Measurements from ENCODE around the gene NR1D1.

NR1D1 gene

GRCh38 chr17:40087903-40088718, 12.3 kb downstream of the NR1D1 start:
- no peak for DNase-seq (ENCODE audit: low read depth in 1 of 2, low spot score in 1 of 2)
- TF ChIP-seq GABPA (IDR thresholded peaks at IDR 0.05; ENCODE audit: low read depth): no peak
- TF ChIP-seq, protein P1, sequence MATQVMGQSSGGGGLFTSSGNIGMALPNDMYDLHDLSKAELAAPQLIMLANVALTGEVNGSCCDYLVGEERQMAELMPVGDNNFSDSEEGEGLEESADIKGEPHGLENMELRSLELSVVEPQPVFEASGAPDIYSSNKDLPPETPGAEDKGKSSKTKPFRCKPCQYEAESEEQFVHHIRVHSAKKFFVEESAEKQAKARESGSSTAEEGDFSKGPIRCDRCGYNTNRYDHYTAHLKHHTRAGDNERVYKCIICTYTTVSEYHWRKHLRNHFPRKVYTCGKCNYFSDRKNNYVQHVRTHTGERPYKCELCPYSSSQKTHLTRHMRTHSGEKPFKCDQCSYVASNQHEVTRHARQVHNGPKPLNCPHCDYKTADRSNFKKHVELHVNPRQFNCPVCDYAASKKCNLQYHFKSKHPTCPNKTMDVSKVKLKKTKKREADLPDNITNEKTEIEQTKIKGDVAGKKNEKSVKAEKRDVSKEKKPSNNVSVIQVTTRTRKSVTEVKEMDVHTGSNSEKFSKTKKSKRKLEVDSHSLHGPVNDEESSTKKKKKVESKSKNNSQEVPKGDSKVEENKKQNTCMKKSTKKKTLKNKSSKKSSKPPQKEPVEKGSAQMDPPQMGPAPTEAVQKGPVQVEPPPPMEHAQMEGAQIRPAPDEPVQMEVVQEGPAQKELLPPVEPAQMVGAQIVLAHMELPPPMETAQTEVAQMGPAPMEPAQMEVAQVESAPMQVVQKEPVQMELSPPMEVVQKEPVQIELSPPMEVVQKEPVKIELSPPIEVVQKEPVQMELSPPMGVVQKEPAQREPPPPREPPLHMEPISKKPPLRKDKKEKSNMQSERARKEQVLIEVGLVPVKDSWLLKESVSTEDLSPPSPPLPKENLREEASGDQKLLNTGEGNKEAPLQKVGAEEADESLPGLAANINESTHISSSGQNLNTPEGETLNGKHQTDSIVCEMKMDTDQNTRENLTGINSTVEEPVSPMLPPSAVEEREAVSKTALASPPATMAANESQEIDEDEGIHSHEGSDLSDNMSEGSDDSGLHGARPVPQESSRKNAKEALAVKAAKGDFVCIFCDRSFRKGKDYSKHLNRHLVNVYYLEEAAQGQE (IDR thresholded peaks at IDR 0.05; ENCODE audit: insufficient replicate concordance, low read depth): no peak
- TF ChIP-seq SPI1 (IDR thresholded peaks at IDR 0.05; ENCODE audit: borderline replicate concordance, low read depth): no peak
- TF ChIP-seq, protein P2, sequence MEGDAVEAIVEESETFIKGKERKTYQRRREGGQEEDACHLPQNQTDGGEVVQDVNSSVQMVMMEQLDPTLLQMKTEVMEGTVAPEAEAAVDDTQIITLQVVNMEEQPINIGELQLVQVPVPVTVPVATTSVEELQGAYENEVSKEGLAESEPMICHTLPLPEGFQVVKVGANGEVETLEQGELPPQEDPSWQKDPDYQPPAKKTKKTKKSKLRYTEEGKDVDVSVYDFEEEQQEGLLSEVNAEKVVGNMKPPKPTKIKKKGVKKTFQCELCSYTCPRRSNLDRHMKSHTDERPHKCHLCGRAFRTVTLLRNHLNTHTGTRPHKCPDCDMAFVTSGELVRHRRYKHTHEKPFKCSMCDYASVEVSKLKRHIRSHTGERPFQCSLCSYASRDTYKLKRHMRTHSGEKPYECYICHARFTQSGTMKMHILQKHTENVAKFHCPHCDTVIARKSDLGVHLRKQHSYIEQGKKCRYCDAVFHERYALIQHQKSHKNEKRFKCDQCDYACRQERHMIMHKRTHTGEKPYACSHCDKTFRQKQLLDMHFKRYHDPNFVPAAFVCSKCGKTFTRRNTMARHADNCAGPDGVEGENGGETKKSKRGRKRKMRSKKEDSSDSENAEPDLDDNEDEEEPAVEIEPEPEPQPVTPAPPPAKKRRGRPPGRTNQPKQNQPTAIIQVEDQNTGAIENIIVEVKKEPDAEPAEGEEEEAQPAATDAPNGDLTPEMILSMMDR (IDR thresholded peaks at IDR 0.05; ENCODE audit: insufficient read depth, low read length): no peak
- no peak for TF ChIP-seq POLR2AphosphoS5 (IDR thresholded peaks at IDR 0.05; ENCODE audit: low read depth)
- Histone ChIP-seq H3K4me3 (replicated peaks; ENCODE audit: insufficient read depth, low read length) (no peak overlapping the region), H3K27ac (replicated peaks) (no peak overlapping the region), H3K27me3 (ENCODE audit: insufficient read depth, poor library complexity, severe bottlenecking) (no peaks in the 10 kb centered on the region)

DNA sequence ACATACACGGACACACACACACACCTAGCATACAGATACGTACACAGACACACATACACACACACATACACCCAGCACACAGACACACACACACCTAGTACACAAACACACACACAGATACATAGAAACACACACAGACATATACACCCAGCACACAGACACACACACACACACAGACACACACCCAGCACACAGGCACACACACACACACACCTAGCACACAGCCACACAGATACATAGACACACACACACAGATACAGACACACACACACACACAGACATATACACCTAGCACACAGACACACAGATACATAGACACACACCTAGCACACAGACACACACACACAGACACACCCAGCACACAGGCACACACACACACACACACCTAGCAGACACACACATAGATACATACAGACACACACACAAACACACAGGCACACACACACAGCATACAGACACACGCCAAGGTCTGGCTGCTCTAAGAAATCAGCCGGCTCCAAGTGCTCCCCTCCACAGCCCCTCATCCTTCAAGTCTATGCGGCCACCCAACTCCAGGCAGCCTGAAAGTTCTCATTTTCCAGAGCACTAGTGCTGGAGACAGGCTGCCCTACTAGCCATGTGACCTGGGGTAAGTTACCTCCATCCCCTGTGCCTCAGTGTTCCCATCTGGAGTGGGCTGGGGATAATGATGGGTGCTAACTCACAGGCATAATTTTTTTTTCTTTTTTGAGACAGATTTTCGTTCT, 13.2 kb downstream of the NR1D1 start:
- no peak overlapping the region for H3K27ac ChIP-seq (replicated peaks)
- TF ChIP-seq, protein P2 (IDR thresholded peaks at IDR 0.05; ENCODE audit: insufficient read depth, low read length): no peak
- no peak for TF ChIP-seq POLR2AphosphoS5 (IDR thresholded peaks at IDR 0.05; ENCODE audit: low read depth)
- no peak for TF ChIP-seq SPI1 (IDR thresholded peaks at IDR 0.05; ENCODE audit: borderline replicate concordance, low read depth)
- no peak for TF ChIP-seq GABPA (IDR thresholded peaks at IDR 0.05; ENCODE audit: low read depth)
- TF ChIP-seq, protein P1 (IDR thresholded peaks at IDR 0.05; ENCODE audit: insufficient replicate concordance, low read depth): no peak

GRCh38 chr17:40086150-40087044, 14.0 kb downstream of the NR1D1 start:
- no peaks in the 10 kb centered on the region for H3K27me3 ChIP-seq (ENCODE audit: insufficient read depth, poor library complexity, severe bottlenecking)
- peak in 1 of 2 experiments; percentile 48 for DNase-seq (ENCODE audit: low read depth in 1 of 2, low spot score in 1 of 2)
- no peak overlapping the region for H3K27ac ChIP-seq (replicated peaks)
- H3K4me3 ChIP-seq (replicated peaks; ENCODE audit: insufficient read depth, low read length): no peak overlapping the region
- TF ChIP-seq SPI1 (IDR thresholded peaks at IDR 0.05; ENCODE audit: borderline replicate concordance, low read depth): no peak
- TF ChIP-seq, protein P2 (IDR thresholded peaks at IDR 0.05; ENCODE audit: insufficient read depth, low read length): peak; percentile 34

More for the DNA sequence above, 13.2 kb downstream of the NR1D1 start:
- no peak overlapping the region for H3K4me3 ChIP-seq (replicated peaks; ENCODE audit: insufficient read depth, low read length)
- no peaks in the 10 kb centered on the region for H3K27me3 ChIP-seq (ENCODE audit: insufficient read depth, poor library complexity, severe bottlenecking)
- DNase-seq (ENCODE audit: low read depth in 1 of 2, low spot score in 1 of 2): no peak

Measured in HL-60 (cell line).